HEK293 (cell line): ENCODE data around the gene C20orf144.
"Not testable (repeated sequence)": the region's sequence is repeated elsewhere in the genome, so short reads cannot be mapped to it uniquely, and the experiment has no call there.

Experiments
- CTCF ChIA-PET: fragments of 350-600 bp; formaldehyde crosslinking; extraction: SDS; loops from one replicate; lab custom pipeline; 2021; ENCODE audit warnings: antibody characterized with exemption; lab: Yijun Ruan, JAX
- POLR2A ChIA-PET: fragments of 300-600 bp; formaldehyde crosslinking; extraction: SDS; loops from one replicate; lab custom pipeline; 2020; ENCODE audit warnings: antibody characterized with exemption, inconsistent platforms; lab: Yijun Ruan, JAX
- H3K27ac ChIP-seq: fragments of 200-500 bp; sonication (Bioruptor generic); 2 replicates; pipeline ENCODE4 v1.5.1; 2014; ENCODE audit warnings: low read depth, low read length, control low read depth, inconsistent platforms; ENCODE audit errors: extremely low read depth
- H3K36me3 ChIP-seq, 2 experiments: fragments of 200-500 bp in 1 of 2; sonication (Bioruptor generic) in 1 of 2; 1 replicate in 1 of 2; 2 replicates in 1 of 2; pipeline ENCODE4 v1.5.1; 2014 to 2017; ENCODE audit warnings: inconsistent platforms in 2 of 2, low read length in 2 of 2; ENCODE audit not compliant: control insufficient read depth in 2 of 2, insufficient read depth in 1 of 2
- H3K4me1 ChIP-seq: fragments of 200-500 bp; sonication (Bioruptor generic); 2 replicates; pipeline ENCODE4 v1.5.1; 2014; ENCODE audit warnings: mild to moderate bottlenecking, low read length, inconsistent platforms; ENCODE audit not compliant: control insufficient read depth, insufficient read depth
- H3K4me3 ChIP-seq: 2 replicates; pipeline ENCODE4 v1.5.1; 2011; ENCODE audit warnings: low read depth, mild to moderate bottlenecking, control low read depth, low read length, moderate library complexity
- H3K9me3 ChIP-seq: fragments of 200-500 bp; sonication (Bioruptor generic); 2 replicates; pipeline ENCODE4 v1.5.1; 2014; ENCODE audit warnings: low read depth, low read length, inconsistent platforms; ENCODE audit not compliant: control insufficient read depth, insufficient read depth
- MEIS1 ChIP-seq: sonication (generic); formaldehyde crosslinking; IDR thresholded peaks from 2 replicates; pipeline ENCODE4 v1.8.1; 2022; ENCODE audit warnings: missing genetic modification reagents, mild to moderate bottlenecking, borderline replicate concordance
- SP2 ChIP-seq: fragments of 450-650 bp; formaldehyde crosslinking; IDR thresholded peaks from 2 replicates; pipeline ENCODE4 v1.5.1; 2016; ENCODE audit warnings: missing biosample characterization, missing genetic modification characterization
- TSHZ1 ChIP-seq: fragments of 450-650 bp; formaldehyde crosslinking; IDR thresholded peaks from 2 replicates; pipeline ENCODE4 v1.5.1; 2016; ENCODE audit warnings: missing biosample characterization, missing genetic modification characterization, borderline replicate concordance
- ZBTB10 ChIP-seq: fragments of 450-650 bp; formaldehyde crosslinking; IDR thresholded peaks from 2 replicates; pipeline ENCODE4 v1.5.1; 2016; ENCODE audit warnings: missing biosample characterization, missing genetic modification characterization
- ZNF214 ChIP-seq: fragments of 450-650 bp; formaldehyde crosslinking; IDR thresholded peaks from 2 replicates; pipeline ENCODE4 v1.5.1; 2017; ENCODE audit warnings: missing biosample characterization, mild to moderate bottlenecking, missing genetic modification characterization, borderline replicate concordance
- ZNF248 ChIP-seq: fragments of 450-650 bp; formaldehyde crosslinking; IDR thresholded peaks from 2 replicates; pipeline ENCODE4 v1.5.1; 2017; ENCODE audit warnings: missing biosample characterization, missing genetic modification characterization
- ZNF274 ChIP-seq, 2 experiments: fragments of 200-500 bp in 1 of 2; fragments of 450-650 bp in 1 of 2; sonication (Bioruptor generic) in 1 of 2; formaldehyde crosslinking in 1 of 2; IDR thresholded peaks; 2 replicates each; pipeline versions ENCODE4 v1.5.1 to v1.6.1; 2014 to 2016; ENCODE audit warnings: borderline replicate concordance in 1 of 2, inconsistent platforms in 1 of 2, low read length in 1 of 2, missing biosample characterization in 1 of 2, missing genetic modification characterization in 1 of 2
- ZNF658 ChIP-seq: fragments of 450-650 bp; formaldehyde crosslinking; IDR thresholded peaks from 2 replicates; pipeline ENCODE4; 2016; ENCODE audit warnings: missing biosample characterization, missing genetic modification characterization
- ZNF664 ChIP-seq: fragments of 450-650 bp; formaldehyde crosslinking; IDR thresholded peaks from 2 replicates; pipeline ENCODE4 v1.5.1; 2016; ENCODE audit warnings: missing biosample characterization, missing genetic modification characterization
- ZNF792 ChIP-seq: fragments of 450-650 bp; formaldehyde crosslinking; IDR thresholded peaks from 2 replicates; pipeline ENCODE4 v1.5.1; 2016; ENCODE audit warnings: missing biosample characterization, missing genetic modification characterization
- ZSCAN4 ChIP-seq: fragments of 450-650 bp; formaldehyde crosslinking; IDR thresholded peaks from 2 replicates; pipeline ENCODE4 v1.5.1; 2017; ENCODE audit warnings: missing biosample characterization, missing genetic modification characterization
- TF ChIP-seq, protein P1 (sequence below): IDR thresholded peaks from 2 replicates; pipeline ENCODE4 v1.6.1; 2011; ENCODE audit warnings: mild to moderate bottlenecking, low read depth, low read length, borderline replicate concordance
- TF ChIP-seq, protein P2 (sequence below): fragments of 450-650 bp; formaldehyde crosslinking; IDR thresholded peaks from 2 replicates; pipeline ENCODE4 v1.5.1; 2016; ENCODE audit warnings: missing biosample characterization, missing genetic modification characterization

The C20orf144 gene

DNA sequence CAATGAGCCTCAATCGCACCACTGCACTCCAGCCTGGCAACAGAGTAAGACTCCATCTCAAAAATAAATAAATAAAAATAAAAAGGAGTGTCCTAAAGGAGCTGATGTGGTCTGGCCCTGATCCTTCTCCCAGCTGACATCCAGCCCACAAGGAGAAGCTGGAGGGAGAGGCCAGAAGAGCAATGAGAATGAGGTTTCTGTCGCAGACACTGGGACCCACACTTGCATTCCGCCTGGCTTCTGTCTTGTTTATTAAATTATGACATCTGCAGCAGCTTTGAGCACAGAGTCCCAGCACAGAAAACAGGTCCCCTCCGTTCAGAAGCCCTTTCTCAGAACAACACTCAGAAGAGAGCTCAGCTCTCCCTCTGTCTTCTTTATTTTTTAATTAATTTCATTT is 34.3 kb downstream of the C20orf144 start (continued):
- TF ChIP-seq TSHZ1 (tag by site-specific recombination) (no peak), ZNF664 (tag by site-specific recombination) (no peak), MEIS1 (CRISPR knock-in tag) (no peak), ZNF274 (IDR thresholded peaks at IDR 0.05; ENCODE audit: low read length) (no peak), ZNF274 (tag by site-specific recombination; IDR thresholded peaks at IDR 0.05; ENCODE audit: borderline replicate concordance) (no peak), ZNF214 (tag by site-specific recombination) (no peak)
- TF ChIP-seq, protein P1, sequence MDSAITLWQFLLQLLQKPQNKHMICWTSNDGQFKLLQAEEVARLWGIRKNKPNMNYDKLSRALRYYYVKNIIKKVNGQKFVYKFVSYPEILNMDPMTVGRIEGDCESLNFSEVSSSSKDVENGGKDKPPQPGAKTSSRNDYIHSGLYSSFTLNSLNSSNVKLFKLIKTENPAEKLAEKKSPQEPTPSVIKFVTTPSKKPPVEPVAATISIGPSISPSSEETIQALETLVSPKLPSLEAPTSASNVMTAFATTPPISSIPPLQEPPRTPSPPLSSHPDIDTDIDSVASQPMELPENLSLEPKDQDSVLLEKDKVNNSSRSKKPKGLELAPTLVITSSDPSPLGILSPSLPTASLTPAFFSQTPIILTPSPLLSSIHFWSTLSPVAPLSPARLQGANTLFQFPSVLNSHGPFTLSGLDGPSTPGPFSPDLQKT = no peak

DNA sequence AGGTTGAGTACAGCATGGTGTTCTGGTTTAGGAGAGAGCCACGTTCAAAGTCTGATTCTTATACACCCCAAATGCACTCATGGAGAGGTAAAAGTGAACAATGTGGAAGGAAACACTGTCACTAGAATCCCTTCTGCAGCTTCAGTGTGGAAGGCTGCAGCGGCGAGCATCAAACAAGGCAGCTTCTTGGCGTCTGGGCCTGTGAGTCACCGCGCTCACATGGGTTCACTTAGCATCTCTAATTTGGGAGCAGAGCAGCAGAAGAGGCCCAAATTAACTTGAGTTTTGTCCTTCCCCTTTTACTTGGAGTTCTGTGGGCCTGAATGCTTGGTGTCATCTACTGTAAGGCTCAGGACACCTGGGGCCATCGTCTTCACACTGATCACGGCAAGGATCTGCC is 35.0 kb downstream of the C20orf144 start:
- TF ChIP-seq ZBTB10 (tag by site-specific recombination) (no peak), SP2 (tag by site-specific recombination) (no peak), ZNF248 (tag by site-specific recombination) (no peak), ZSCAN4 (no peak), ZNF792 (tag by site-specific recombination) (no peak), ZNF658 (tag by site-specific recombination) (no peak)
- TF ChIP-seq, protein P2, sequence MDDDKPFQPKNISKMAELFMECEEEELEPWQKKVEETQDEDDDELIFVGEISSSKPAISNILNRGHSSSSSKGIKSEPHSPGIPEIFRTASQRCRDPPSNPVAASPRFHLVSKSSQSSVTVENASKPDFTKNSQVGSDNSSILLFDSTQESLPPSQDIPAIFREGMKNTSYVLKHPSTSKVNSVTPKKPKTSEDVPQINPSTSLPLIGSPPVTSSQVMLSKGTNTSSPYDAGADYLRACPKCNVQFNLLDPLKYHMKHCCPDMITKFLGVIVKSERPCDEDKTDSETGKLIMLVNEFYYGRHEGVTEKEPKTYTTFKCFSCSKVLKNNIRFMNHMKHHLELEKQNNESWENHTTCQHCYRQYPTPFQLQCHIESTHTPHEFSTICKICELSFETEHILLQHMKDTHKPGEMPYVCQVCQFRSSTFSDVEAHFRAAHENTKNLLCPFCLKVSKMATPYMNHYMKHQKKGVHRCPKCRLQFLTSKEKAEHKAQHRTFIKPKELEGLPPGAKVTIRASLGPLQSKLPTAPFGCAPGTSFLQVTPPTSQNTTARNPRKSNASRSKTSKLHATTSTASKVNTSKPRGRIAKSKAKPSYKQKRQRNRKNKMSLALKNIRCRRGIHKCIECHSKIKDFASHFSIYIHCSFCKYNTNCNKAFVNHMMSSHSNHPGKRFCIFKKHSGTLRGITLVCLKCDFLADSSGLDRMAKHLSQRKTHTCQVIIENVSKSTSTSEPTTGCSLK = no peak
- Histone ChIP-seq H3K27ac (no peak overlapping the region), H3K4me1 (no peaks in the 10 kb centered on the region), H3K36me3 (no peaks in the 10 kb centered on the region), H3K4me3 (no peak overlapping the region), H3K9me3 (no peaks in the 10 kb centered on the region)
- POLR2A ChIA-PET = no interaction called here
- CTCF ChIA-PET = no interaction called here

DNA sequence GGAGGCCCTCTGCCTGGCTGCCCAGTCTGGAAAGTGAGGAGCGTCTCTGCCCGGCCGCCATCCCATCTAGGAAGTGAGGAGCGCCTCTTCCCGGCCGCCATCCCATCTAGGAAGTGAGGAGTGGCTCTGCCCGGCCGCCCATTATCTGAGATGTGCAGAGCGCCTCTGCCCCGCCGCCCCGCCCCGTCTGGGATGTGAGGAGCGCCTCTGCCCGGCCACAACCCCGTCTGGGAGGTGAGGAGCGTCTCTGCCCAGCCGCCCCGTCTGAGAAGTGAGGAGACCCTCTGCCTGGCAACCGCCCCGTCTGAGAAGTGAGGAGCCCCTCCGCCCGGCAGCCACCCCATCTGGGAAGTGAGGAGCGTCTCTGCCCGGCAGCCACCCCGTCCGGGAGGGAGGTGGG is 36.8 kb downstream of the C20orf144 start:
- H3K4me3 ChIP-seq, H3K4me1 ChIP-seq, H3K36me3 ChIP-seq, CTCF ChIA-PET, H3K27ac ChIP-seq, POLR2A ChIA-PET, H3K9me3 ChIP-seq: not testable (repeated sequence)

- POLR2A ChIA-PET, H3K36me3 ChIP-seq, CTCF ChIA-PET, H3K27ac ChIP-seq, H3K4me1 ChIP-seq, H3K4me3 ChIP-seq, H3K9me3 ChIP-seq: not testable (repeated sequence)
Observed at GRCh38 chr20:33700696-33701441, 38.7 kb downstream of the C20orf144 start.
